GM21825 (cell line): ENCODE measurements around the gene ZNF474.

ENCODE experiments used
- ATAC-seq: cut with Tn5 transposase; IDR thresholded peaks from one replicate; pipeline ENCODE4 v1.9.1; 2021; ENCODE audit warnings: mild to moderate bottlenecking, moderate library complexity; ENCODE audit not compliant: unreplicated experiment

Gene ZNF474

GRCh38 chr5:122153230-122153629, 23.9 kb downstream of the ZNF474 start:
- ATAC-seq, result no peak

GRCh38 chr5:122153774-122154173, 24.4 kb downstream of the ZNF474 start:
- no peak for ATAC-seq

DNA sequence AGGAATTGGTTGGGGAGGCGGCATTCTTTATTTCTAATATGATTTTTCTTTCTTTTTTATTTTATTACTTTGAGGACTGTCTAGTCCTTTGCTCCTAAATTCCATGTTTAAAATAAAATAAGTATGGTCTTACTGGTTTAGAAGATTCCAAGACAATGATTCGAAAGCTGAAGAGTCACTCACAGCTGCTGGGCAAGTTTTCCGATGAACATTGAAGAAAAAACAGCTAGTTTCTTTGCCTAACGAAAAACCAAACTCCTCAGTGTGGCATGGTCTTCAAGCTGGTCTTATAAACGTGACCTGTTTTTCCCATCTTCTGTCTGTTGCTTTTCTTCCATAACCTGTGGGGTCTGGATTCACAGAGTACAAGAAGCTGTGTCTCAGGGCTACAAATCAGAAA, 25.1 kb downstream of the ZNF474 start:
- ATAC-seq, result no peak

DNA sequence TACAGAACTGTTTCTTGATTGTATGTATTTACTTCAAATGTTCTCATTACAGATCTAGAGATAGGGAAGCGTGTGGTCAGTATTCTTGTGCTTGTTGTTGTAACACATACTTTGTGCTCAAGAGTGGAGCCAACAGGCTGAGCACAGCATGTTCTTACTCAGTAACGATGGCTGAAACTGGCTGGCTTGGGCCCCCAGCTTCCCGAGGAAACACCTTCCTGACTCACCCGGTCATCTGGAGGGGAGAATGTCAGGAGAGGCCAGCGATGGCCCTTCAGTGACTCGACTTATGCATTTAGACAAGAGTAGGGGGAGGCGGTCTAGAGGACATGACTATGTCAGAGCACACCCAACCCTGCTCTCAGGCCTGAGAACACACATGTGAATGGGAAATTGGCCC, 25.6 kb downstream of the ZNF474 start:
- no peak for ATAC-seq

GRCh38 chr5:122155546-122155945, 26.2 kb downstream of the ZNF474 start:
- ATAC-seq, result no peak

GRCh38 chr5:122156724-122157325, 27.5 kb downstream of the ZNF474 start:
- no peak for ATAC-seq

DNA sequence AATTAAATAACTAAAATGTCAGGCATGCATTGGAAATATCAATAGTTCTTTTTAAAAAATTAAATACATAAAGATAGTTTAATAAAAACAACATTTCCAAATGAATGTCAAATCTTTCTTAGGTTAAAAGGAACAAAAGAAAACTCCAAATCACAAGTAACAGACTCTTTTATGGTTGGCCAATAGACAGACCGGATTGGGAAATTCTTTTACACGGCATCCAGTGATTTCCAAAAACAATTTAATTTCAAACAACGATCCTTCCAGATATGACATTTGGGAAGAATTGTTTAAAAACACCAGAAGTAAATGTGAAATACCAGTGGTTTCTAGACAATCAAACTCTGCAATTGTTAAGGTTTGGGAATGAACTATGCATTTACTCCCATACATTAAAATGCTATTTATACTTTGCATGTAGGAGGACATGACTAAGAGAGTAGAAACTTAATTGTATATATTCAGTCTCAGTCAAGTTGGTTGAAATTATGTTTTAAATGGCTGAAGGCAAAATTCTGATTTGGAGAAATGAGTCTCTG, 32.8 kb downstream of the ZNF474 start:
- no peak for ATAC-seq

DNA sequence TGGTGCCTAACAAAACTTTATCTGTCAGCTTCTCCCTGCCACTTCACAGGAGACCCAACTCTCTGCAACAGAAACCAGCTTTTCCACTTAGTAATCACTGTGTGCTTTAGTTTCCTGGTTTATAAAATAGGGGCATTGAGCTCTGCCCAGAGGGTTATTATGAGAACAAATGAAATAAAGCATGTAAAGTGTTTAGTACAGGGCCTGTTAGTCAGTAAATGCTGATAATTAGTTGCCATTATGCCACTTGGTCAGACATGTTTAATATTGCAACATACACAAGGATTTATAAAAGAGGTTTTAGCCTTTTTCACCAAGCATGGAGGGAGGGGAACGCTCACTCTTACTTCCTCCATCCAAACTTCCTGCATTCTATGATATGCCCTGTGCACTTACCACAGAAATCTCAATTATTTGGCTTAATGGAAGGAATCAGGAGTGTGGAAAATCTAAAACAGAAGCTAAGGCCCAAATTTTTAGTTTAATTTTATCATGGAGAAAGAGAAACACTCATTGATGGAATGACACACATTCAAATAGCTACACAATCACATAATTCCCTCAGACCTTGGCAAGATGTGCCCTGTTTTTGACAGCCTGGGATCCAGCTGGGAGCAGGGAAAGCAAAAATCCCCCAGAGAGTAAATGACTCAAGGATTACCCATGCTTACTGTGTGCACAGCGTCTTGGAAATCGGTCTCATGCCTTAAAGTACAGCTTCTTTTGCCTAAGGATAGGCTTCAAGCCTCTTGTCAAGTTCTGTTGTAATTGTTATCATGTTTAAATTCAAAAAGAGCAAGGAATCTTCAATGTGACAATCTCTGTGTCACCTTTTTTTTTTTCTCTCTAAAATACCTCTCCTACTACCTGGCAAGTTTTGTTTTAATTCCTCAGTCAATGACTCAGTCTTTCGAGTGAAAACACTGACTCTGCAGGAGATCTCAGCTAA, 34.0 kb downstream of the ZNF474 start:
- no peak for ATAC-seq

DNA sequence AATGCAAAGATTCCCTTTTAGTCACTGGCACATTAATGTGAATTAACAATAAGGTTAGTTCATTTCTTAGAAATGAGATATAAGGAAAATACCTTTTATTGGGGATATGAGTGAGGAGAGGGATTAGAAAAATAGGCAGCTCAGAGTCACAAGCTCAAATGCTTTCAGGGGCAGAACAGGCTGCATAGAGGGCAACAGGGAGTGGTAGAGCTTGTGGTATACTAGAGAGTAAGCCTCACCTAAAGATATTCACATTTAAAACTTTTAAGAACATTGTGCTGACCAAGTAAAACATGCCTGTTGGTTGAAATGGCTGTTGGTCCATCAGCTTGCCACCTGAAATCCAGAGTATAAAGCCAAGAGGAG, 34.7 kb downstream of the ZNF474 start:
- no peak for ATAC-seq

GRCh38 chr5:122164831-122165558, 35.6 kb downstream of the ZNF474 start:
- ATAC-seq, result no peak

GRCh38 chr5:122165559-122166078, 36.3 kb downstream of the ZNF474 start:
- ATAC-seq, result no peak

DNA sequence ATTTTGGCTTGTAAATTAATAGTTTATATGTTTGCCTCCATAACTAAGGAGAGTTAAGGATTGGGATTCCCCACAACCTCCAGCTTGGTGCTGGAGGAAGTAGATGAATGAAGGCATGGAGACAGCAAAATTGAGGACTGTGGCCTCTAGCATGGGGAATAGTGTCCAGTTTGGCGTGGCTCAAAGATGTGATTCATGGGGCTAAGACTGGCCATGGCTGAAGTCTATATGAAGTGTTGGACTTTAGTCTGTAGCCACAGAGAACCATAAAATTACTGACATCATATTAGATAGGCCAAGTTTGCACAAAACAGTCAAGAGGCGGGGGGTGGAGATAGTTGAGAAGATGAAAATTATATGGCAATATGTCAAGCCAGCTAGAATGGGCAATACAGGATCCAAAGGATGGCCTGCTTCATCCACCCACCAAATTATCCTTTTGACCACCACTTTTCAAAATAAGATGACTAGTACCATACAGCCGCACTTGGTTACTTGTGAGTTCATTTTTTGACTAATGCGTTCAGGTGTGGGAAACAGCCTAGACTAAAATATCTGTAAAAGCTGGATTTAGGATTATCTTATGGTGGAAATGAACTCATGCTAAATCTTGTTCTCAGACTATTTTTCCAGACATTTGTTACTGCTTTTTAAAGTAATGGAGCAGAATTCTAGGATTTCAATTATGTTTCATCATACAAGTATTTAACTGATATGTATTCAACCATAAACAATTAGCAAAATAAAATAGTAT, 40.2 kb downstream of the ZNF474 start:
- ATAC-seq, result no peak

DNA sequence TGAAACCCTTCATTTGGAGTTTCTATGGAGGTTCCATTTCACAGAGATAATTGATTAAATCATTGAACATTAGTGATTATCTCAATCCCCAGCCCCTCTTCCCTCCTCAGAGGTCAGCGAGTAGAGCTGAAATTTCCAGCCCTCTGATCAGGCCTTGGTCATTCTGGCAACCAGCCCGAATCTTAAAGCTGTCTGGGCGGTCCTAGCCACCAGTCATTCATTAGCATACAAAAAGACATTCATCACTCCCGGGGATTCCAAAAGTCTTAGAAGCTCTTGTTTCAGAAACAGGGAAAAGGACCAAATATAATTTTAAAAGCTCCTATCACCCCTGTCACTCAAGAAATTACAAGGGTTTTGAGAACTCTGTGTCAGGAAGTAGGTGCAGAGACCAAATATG, 41.3 kb downstream of the ZNF474 start:
- no peak for ATAC-seq

DNA sequence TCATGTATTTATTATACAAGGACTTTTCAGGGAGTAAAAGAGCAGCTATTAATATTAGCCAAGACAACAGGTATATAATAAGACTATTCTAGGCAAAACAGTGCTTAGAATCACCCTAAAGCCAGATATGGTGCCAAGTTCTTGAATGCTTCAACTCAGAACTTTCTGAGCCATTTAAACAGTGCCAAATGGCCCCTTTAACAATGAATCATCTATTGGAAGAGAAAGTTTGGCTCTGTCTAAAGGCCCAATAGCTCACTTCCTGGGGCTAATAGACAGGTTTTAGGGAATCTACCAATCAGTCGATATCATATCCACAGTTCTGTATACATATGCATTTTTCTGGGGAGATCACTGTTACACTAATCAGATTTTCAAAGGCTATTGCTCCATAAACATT, 42.9 kb downstream of the ZNF474 start:
- no peak for ATAC-seq

GRCh38 chr5:122173474-122174415, 44.4 kb downstream of the ZNF474 start:
- ATAC-seq, result no peak

DNA sequence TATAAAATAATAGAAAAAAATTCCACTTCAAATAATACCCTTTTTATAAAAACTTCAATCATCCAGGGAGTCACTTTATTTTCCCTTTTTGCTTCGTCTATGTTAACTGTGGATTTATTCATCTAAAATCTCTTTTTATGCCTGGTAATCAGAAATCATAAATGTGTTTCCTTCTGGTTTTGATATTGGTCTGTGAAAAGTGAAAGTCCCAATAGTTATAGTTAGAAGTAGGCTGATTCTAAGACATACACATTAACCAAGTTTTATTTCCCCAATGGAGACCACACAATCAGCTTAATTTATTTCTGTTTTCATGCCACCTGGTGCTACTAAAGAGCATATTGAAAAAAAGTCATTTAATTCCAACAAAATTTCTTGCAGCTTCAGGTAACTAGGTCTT, 45.7 kb downstream of the ZNF474 start:
- ATAC-seq, result no peak

- no peak for ATAC-seq
Measured at GRCh38 chr5:122175852-122176251, 46.5 kb downstream of the ZNF474 start.

DNA sequence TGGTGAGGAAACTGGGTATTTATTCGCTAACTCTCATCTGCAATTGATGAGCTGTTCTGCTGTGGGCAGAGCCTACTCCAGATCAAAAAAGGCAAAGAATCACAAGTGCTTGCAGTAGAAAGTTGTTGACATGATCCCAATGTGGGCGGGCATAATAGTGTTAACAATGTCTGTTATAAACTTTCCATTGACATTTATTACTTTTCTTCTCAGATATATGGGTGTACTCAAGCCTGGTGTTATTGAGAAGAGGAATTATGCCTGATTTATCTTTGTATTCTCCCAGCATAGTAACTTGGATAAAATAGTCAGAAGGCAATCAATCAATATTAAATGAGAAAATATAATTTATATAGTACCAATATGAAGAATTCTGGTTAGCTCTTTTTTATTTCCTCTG, 47.8 kb downstream of the ZNF474 start:
- ATAC-seq, result no peak

DNA sequence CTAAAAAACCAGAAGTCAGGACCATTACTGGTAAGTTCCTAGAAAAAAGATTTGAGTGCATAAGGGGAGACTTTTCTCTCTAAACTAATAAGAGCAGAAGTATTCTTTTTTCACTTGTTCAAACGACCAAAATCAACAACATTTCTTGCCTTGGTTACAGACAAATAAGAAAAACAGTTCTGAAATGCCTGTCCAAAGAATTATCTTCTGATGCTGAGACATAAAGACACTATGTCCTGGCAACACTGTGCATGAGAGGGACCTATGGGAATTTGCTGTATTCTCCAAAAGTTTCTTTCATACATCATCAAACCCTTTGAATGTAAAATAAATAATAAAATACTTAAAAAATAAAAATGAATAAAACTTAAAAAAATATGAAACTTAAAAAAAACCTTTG, 50.4 kb downstream of the ZNF474 start:
- ATAC-seq, result no peak
